MCF 10A (cell line): ENCODE measurements around the gene TXK. TPM values are rescaled to one million over a fixed set of nuclear protein-coding genes. Genes with fewer than 3 reads are reported as not detected.

Source experiments
- Bru-seq: library from RNA; stranded (reverse); fragments of 400-500 nt; gene quantifications from one replicate; lab custom pipeline; 2021; lab: Mats Ljungman, UMichigan
- BruChase-seq, 2 experiments: library from RNA; stranded (reverse); fragments of 400-500 nt; gene quantifications; one replicate each; lab custom pipeline; 2021; lab: Mats Ljungman, UMichigan
- BruUV-seq: library from RNA; stranded (reverse); fragments of 400-500 nt; replicated peaks from 2 replicates; lab custom pipeline; 2021; lab: Mats Ljungman, UMichigan
- CTCF ChIA-PET: fragments of 300-600 bp; sonication (Branson Sonifier 250); formaldehyde crosslinking; extraction: SDS; loops from one replicate; lab custom pipeline; 2021; ENCODE audit warnings: antibody characterized with exemption, inconsistent platforms; lab: Yijun Ruan, JAX
- POLR2A ChIA-PET: fragments of 300-600, 350-650 bp; sonication (Branson Sonifier 250); formaldehyde crosslinking; extraction: SDS; loops from one replicate; lab custom pipeline; 2020; ENCODE audit warnings: antibody characterized with exemption, inconsistent platforms; lab: Yijun Ruan, JAX
- DNase-seq: peaks from one replicate; pipeline ENCODE4 v3.0.0-alpha.2; 2018; ENCODE audit not compliant: unreplicated experiment
- H3K27ac Mint-ChIP-seq: one replicate; pipeline ENCODE4 v1.8.0; 2022; ENCODE audit warnings: mild to moderate bottlenecking, low read depth, mixed read lengths; ENCODE audit not compliant: unreplicated experiment
- H3K27me3 Mint-ChIP-seq: one replicate; pipeline ENCODE4 v1.8.0; 2022; ENCODE audit warnings: mixed read lengths; ENCODE audit not compliant: insufficient read depth, unreplicated experiment
- H3K36me3 Mint-ChIP-seq: one replicate; pipeline ENCODE4 v1.8.0; 2022; ENCODE audit warnings: mild to moderate bottlenecking, moderate library complexity, mixed read lengths; ENCODE audit not compliant: insufficient read depth, unreplicated experiment
- H3K4me1 Mint-ChIP-seq: one replicate; pipeline ENCODE4 v1.8.0; 2022; ENCODE audit warnings: mixed read lengths; ENCODE audit not compliant: insufficient read depth, unreplicated experiment
- H3K4me3 Mint-ChIP-seq: one replicate; pipeline ENCODE4 v1.8.0; 2022; ENCODE audit warnings: mild to moderate bottlenecking, moderate library complexity, mixed read lengths; ENCODE audit not compliant: unreplicated experiment
- H3K9me3 Mint-ChIP-seq: one replicate; pipeline ENCODE4 v1.8.0; 2022; ENCODE audit warnings: mixed read lengths; ENCODE audit not compliant: unreplicated experiment
- CTCF ChIP-seq: fragments of 200-600 bp; IDR thresholded peaks from one replicate; pipeline ENCODE4 v1.8.0; 2022; ENCODE audit warnings: antibody characterized with exemption, mild to moderate bottlenecking; ENCODE audit not compliant: unreplicated experiment
- intact Hi-C: fragments of 100-400 bp; cut with micrococcal nuclease; formaldehyde crosslinking; loops from 2 replicates; pipeline ENCODE4 v1.14.1; 2022
- long read RNA-seq: library from polyadenylated mRNA; stranded (forward); transcript quantifications from one replicate; pipeline ENCODE4 v2.0.0, GENCODE V29; 2022
- total RNA-seq: library from RNA; stranded (reverse); gene quantifications from 2 replicates; pipeline ENCODE4 v1.2.3, GENCODE V29; 2022

Gene TXK
- total RNA-seq (not detected in 2 replicates), Bru-seq, nascent RNA (percentile 30 among the genes with signal in this experiment), BruChase-seq, experiment 1, labeled RNA remaining after a 6-hour chase (percentile 42 among the genes with signal in this experiment), BruChase-seq, experiment 2, labeled RNA remaining after a 2-hour chase (percentile 40 among the genes with signal in this experiment)
- long read RNA-seq = 0 reads

GRCh38 chr4:48134081-48134480 is at the start of gene TXK:
Gene TXK (minus strand): TSS chr4:48134250. CDS start chr4:48134170, 80 bp downstream.
- Mint-ChIP-seq H3K4me1 (peaks cover 8% of the 10 kb centered on the region), H3K27ac (no peak within 1 kb of the TSS), H3K36me3 (no peaks in the 10 kb centered on the region), H3K27me3 (no peaks in the 10 kb centered on the region), H3K9me3 (no peaks in the 10 kb centered on the region), H3K4me3 (no peak within 1 kb of the TSS)
- BruUV-seq = no TSS peak
- intact Hi-C loops = no loop called here
- TF ChIP-seq CTCF = no peak
- ChIA-PET POLR2A (interaction anchor here (0.6 kb wide), 1 partner anchor 426 kb away, joined by 3 read pairs; no protein-coding TSS in a partner anchor), CTCF (interaction anchor here (1.0 to 1.4 kb wide), 2 partner anchors 10 to 25 kb away, joined by 3 to 5 read pairs; no protein-coding TSS in a partner anchor)
- DNase-seq = no peak

- ChIA-PET POLR2A (no interaction called here), CTCF (no interaction called here)
- DNase-seq = peak; percentile 2
- Mint-ChIP-seq H3K27me3 (no peaks in the 10 kb centered on the region), H3K36me3 (no peaks in the 10 kb centered on the region), H3K4me3 (no peak overlapping the region), H3K27ac (no peak overlapping the region), H3K4me1 (peaks cover 6% of the 10 kb centered on the region), H3K9me3 (peaks cover 10% of the 10 kb centered on the region)
- no TSS peak for BruUV-seq
- no peak for TF ChIP-seq CTCF
- intact Hi-C loops = no loop called here
Observed at GRCh38 chr4:48180234-48180633, 46.2 kb upstream of the TXK start.

- Mint-ChIP-seq H3K9me3 (peaks cover 10% of the 10 kb centered on the region), H3K27ac (no peak overlapping the region), H3K36me3 (no peaks in the 10 kb centered on the region), H3K27me3 (no peaks in the 10 kb centered on the region), H3K4me3 (no peak overlapping the region), H3K4me1 (peaks cover 6% of the 10 kb centered on the region)
- ChIA-PET POLR2A (no interaction called here), CTCF (no interaction called here)
- BruUV-seq = no TSS peak
- no peak for TF ChIP-seq CTCF
- intact Hi-C loops = no loop called here
- no peak for DNase-seq
Observed at GRCh38 chr4:48178931-48179330, 44.9 kb upstream of the TXK start.

- H3K4me3 Mint-ChIP-seq = no peak overlapping the region
- no peaks in the 10 kb centered on the region for H3K36me3 Mint-ChIP-seq
- H3K27ac Mint-ChIP-seq = no peak overlapping the region
- peaks cover 10% of the 10 kb centered on the region for H3K9me3 Mint-ChIP-seq
- ChIA-PET CTCF (no interaction called here), POLR2A (no interaction called here)
- peaks cover 16% of the 10 kb centered on the region for H3K4me1 Mint-ChIP-seq
- H3K27me3 Mint-ChIP-seq = no peaks in the 10 kb centered on the region
- BruUV-seq = no TSS peak
- no peak for TF ChIP-seq CTCF
- intact Hi-C loops = no loop called here
- DNase-seq = peak; percentile 24
Observed at GRCh38 chr4:48175806-48176205, 41.8 kb upstream of the TXK start.
